GM18517 (cell line): ENCODE data around the gene RICTOR.

Experiments
- ATAC-seq: cut with Tn5 transposase; IDR thresholded peaks from one replicate; pipeline ENCODE4 v1.9.1; 2021; ENCODE audit warnings: mild to moderate bottlenecking, moderate library complexity; ENCODE audit not compliant: unreplicated experiment

Gene RICTOR

DNA sequence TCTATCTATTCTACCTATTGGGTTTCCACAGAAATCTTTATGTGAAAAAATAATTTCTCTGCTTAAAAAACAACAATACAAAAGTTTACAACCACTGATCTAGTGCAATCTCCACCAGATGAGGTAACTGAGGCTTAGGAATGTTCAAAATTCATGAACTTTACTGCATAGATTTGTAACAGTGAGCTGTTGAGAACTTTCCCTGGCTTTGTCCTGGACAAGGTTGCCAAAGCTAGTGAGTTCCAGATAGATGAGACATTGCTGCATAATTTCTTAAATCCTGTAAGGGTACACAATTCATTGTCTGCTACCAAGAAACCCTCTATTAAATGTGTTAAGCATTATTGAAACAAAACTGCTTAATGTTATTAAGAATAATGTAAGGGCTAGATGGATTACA lies 125.7 kb downstream of the RICTOR start:
- no peak for ATAC-seq

DNA sequence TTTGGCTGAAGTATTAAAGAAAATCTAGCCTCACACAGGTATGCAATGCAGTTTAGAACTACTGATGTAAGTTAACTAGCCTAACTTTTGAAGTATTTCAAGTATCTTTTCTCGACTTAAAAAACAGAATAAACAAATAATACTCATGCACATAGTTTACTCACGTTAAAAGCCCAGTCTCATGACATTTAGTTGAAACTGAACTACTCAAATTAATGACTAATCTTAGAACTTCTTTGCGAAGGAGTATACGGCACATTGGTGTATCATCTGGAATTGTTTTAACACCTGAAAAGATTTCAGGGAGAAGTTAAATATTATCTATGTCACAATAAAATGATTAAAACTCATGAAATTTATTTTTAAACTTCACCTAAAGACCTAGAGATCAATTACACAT lies 129.9 kb downstream of the RICTOR start:
- ATAC-seq: no peak

DNA sequence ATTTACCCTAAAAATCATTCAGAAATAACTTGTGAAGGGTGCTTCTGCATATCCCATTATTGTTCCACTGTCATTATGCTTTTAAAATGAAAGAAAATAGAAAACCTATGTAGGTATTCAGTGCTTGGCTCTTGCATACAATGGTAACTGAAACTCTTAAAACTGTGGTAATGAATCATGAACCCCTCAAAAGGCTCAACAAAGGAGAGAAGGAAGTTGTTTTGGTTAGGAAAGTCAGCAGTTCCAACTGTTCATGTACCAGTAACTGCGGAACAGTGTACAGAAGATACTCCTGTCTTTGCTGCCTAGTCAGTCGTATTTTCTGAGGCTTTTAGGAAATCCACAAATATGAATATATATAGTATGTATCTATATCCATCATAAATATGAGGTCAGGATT lies 132.3 kb downstream of the RICTOR start:
- no peak for ATAC-seq

- ATAC-seq: no peak
Observed at GRCh38 chr5:38940230-38940858, 133.9 kb downstream of the RICTOR start.

DNA sequence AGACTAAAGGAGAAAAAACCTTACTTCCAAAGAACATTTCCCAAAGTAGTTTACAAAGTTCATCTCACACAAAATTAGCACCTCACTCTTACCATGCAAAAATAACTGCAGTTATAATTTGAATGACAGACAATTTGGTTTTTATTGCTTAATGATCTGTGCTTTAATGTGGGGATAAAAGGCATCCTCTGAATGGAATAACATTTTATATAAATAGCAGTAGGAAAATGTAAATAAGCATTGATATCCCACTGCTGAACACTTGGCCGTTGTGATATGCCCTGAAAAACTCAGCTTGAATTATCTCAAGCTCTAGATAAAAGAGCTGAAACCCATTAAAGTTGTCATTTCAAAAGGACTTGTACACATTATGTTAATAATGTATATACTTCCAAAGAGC lies 135.2 kb downstream of the RICTOR start:
- no peak for ATAC-seq

- ATAC-seq: no peak
Observed at GRCh38 chr5:38938424-38938823, 135.8 kb downstream of the RICTOR start.

- ATAC-seq: no peak
Observed at GRCh38 chr5:38936269-38936668, 137.9 kb downstream of the RICTOR start.

DNA sequence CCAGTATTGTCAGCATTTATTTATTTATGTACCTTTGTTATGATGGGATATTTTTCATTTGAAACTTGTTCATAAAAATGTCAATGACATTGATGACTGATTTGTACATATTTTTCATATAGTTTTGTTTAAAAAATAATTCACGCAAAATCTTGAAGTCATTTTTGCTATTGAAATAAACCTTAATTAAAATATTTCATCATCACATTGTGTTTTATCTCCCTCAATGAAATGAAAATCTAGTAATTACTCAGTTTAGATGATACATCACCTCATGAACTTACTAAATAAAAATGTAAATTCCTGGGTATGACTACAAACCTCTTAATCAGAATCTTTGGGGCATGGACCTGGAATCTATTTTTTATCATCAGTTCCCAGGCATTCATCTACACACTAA lies 138.8 kb downstream of the RICTOR start:
- ATAC-seq: no peak

GRCh38 chr5:38932854-38933408 lies 141.3 kb downstream of the RICTOR start:
- ATAC-seq: no peak

DNA sequence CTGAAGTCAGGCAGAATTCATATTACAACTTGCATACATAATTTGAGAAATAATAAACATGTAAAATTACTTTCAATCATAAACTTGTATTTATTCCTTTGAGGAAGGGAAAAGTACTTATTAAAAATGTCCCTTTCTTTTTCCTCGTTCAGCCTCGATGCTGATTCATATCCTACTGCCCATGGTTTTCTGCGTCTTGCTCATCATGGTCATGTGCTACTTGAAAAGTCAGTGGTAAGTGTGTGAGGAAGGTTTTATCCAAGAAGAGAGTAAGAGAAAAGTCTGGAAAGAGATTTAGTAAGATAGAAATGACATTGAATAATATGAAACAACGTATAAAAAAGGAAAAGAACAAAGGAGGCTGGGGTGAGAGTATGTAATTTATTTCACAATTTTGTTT lies 142.5 kb downstream of the RICTOR start:
- ATAC-seq: no peak

DNA sequence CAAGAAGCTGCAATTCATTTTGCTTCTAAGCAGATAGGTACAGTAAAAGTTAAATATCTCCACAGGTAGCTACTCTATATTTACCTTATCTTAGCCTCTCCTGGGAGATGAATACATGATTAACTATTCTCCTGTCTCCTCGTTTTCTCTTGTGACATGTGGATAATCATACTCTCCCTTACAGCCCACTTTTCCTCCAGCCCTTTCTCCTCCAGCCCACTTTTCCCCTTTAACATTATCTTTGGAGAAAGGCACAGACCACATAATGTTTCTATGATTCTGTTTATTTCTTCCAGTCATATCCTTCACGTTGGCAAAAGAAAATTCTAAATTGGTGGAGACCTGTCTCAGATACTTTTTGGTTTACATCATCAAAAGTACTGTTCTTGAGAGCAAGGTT lies 144.4 kb downstream of the RICTOR start:
- ATAC-seq: no peak

GRCh38 chr5:38927470-38927869 lies 146.7 kb downstream of the RICTOR start:
- ATAC-seq: no peak

- ATAC-seq: no peak
Observed at GRCh38 chr5:38926121-38926520, 148.1 kb downstream of the RICTOR start.

DNA sequence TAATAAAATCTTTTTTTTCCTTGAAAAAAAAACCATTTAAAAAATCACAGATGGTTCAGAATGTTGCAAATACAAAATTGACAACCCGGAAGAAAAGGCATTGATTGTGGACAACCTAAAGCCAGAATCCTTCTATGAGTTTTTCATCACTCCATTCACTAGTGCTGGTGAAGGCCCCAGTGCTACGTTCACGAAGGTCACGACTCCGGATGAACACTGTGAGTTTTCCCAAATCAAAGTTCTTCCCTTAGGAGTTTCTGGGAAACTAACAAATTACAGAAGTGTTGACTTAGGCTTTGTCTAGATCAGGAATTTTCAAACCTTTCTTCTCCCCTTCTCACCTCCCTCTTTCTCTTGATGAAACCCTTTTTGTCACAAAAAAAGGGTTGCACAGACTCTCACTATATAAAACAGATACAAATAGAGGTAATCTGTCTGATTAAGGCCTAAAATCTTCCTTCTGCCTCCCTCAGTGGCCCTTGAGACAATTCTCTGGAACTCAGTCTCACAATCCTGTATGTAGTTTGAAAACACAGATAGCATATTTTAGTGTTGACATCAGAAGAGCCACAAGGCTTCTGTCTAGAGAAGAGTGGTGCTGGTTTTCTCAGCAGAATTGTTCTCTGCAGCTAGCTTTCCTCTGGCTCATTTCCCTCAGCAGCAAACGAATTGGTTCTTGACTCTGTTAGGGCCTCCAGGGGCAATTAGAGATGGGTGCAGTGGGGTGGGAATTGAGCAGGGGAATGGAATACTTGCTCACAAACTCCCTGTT lies 148.9 kb downstream of the RICTOR start:
- ATAC-seq: no peak

DNA sequence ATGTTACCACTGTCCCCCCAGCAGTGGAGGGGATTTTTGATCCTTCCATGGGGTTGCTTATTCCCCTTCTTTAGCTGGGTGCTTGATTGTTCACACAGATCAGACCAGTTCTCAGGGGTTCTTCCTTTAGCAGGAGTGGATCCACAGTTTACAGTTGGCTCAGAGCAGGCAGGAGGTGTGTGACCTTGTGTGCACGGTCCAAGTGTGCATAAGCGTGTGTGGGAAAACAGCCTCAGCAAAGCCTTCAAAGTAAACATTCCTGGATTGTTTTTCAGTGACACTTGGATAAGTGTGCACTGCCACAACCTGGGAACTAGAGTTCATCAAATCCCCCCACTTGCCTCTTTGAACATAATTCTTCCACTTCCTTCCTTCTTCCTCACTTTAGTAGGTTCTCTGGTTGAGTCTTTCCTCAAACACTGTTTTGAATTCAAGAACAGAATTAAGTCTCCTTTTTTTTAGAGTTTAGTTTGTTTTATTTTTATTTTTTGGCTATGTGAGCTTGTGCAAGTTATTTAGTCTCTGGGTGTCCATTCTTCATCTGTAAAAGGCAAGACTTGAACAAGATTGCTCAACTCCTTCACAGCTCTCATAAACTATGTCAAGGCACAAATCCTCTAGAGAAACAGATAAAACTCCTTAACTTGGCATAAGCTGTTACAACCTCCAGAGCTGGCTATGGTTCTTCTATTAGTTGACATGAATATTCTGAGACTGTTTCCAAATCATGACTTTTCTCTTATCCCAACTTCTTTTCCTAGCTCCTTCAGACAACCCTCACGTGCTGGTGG lies 150.3 kb downstream of the RICTOR start:
- no peak for ATAC-seq

GRCh38 chr5:38922199-38922598 lies 152.0 kb downstream of the RICTOR start:
- ATAC-seq: peak; percentile 53

DNA sequence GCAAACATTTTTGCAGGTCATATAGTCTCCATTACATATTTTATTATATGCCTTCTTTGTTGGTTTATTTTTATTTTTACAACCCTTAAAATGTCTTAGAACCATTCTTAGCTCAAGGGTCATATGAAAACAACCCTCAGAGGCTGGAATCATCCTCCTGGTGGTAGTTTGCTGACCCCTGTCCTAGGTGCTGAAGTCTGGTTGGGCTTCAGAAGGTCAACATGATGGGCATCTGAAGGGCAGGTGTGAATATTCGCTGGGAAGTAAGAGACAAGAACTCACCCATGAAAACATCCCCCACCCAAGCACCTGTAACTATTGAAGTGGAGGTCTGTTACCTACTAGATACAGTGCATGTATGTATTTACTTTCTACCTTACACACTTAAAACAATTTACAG lies 153.0 kb downstream of the RICTOR start:
- ATAC-seq: no peak

DNA sequence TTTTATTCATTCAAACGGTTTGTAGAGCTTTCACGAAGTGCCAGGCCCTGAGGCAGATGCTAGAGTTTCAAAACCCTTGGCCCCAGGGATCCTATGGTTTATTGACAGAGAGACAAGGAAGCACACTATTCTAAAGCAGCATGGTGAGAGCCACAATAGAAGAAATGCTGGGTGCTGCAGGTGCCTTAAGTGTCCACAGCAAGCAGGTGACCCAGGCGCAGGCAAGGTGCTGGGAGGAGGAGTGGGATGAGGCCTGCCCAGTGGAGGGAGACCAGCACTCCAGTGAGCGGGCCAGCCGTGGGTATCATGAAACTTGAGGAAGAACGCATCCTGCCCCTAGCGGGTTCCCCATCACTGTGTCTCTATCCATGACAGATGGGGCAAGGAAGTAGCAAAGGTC lies 157.4 kb downstream of the RICTOR start:
- ATAC-seq: no peak

- ATAC-seq: no peak
Observed at GRCh38 chr5:38913714-38914113, 160.5 kb downstream of the RICTOR start.

GRCh38 chr5:38911933-38912332 lies 162.3 kb downstream of the RICTOR start:
- no peak for ATAC-seq

GRCh38 chr5:38906503-38906902 lies 167.7 kb downstream of the RICTOR start:
- ATAC-seq: no peak

DNA sequence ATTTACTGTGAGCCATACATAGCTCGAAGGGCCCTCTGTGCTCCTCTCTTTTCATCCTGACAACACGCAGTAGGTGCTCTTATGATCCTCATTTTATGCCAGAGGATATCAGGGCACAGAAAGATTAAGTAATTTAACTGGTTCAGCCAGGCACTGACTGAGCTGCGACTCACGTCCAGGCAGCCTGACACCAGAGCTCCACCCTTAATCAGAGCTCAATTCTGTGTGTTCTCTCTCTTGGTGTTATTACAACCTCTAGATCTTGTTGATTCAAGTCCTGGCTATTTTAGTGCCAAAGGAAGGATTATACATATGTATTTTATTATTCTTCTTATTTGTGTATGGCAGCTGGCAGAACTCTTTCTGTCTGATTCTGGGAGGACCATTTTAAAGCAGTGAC lies 168.7 kb downstream of the RICTOR start:
- ATAC-seq: no peak
